ENCODE results near the gene RAVER1.

RAVER1 gene

GRCh38 chr19:10317857-10318462 is 15.4 kb downstream of the RAVER1 start:
- no peak for DNase-seq (ENCODE audit: low read depth)

- no peak for DNase-seq (ENCODE audit: low read depth)
Observed at GRCh38 chr19:10317045-10317856, 16.1 kb downstream of the RAVER1 start.

- DNase-seq (ENCODE audit: low read depth) = no peak
Observed at GRCh38 chr19:10316229-10317044, 16.9 kb downstream of the RAVER1 start.

- DNase-seq (ENCODE audit: low read depth) = peak; percentile 70
Observed at GRCh38 chr19:10315335-10316214, 17.8 kb downstream of the RAVER1 start, which contains the start of gene FDX2. Gene FDX2, minus strand, starts transcription at chr19:10316015. Its CDS starts 19 bp downstream, at chr19:10315996.

GRCh38 chr19:10309423-10309822 is 23.9 kb downstream of the RAVER1 start, which contains the start of gene ZGLP1:
Gene ZGLP1, minus strand, starts transcription at chr19:10309815.
- no peak for DNase-seq (ENCODE audit: low read depth)

GRCh38 chr19:10306327-10306726 is 27.0 kb downstream of the RAVER1 start:
- no peak for DNase-seq (ENCODE audit: low read depth)

GRCh38 chr19:10305139-10305806 is 28.1 kb downstream of the RAVER1 start:
- no peak for DNase-seq (ENCODE audit: low read depth)

GRCh38 chr19:10299545-10300458 is 33.5 kb downstream of the RAVER1 start:
- no peak for DNase-seq (ENCODE audit: low read depth)

GRCh38 chr19:10295847-10296591 is 37.3 kb downstream of the RAVER1 start:
- no peak for DNase-seq (ENCODE audit: low read depth)

- no peak for DNase-seq (ENCODE audit: low read depth)
Observed at GRCh38 chr19:10295305-10295846, 38.0 kb downstream of the RAVER1 start.

- no peak for DNase-seq (ENCODE audit: low read depth)
Observed at GRCh38 chr19:10294368-10294697, 39.0 kb downstream of the RAVER1 start.

- DNase-seq (ENCODE audit: low read depth) = no peak
Observed at GRCh38 chr19:10293637-10294367, 39.5 kb downstream of the RAVER1 start.

- DNase-seq (ENCODE audit: low read depth) = no peak
Observed at GRCh38 chr19:10292789-10293636, 40.3 kb downstream of the RAVER1 start.

- DNase-seq (ENCODE audit: low read depth) = peak; percentile 60
Observed at GRCh38 chr19:10292206-10292788, 41.0 kb downstream of the RAVER1 start.

- DNase-seq (ENCODE audit: low read depth) = no peak
Observed at GRCh38 chr19:10291554-10292205, 41.6 kb downstream of the RAVER1 start.

GRCh38 chr19:10290876-10291553 is 42.3 kb downstream of the RAVER1 start:
- peak; percentile 36 for DNase-seq (ENCODE audit: low read depth)

All from fibroblast of gingiva (primary cell).